Left kidney (tissue), 2 donors: ENCODE measurements around the gene FMC1. TPM values are rescaled to one million over a fixed set of nuclear protein-coding genes. Genes with fewer than 3 reads are reported as not detected.

Experiments
- DNase-seq: peaks from one replicate; pipeline ENCODE4 v3.0.0-alpha.2; 2013
- polyA plus RNA-seq: library from polyadenylated mRNA; unstranded; fragments of 120-200 nt; gene quantifications from one replicate; pipeline ENCODE4 v1.2.1, GENCODE V29; 2013; ENCODE audit not compliant: insufficient read length

The FMC1 gene
- polyA plus RNA-seq, 1 donor = 22.8 TPM

- DNase-seq = no peak
Observed at GRCh38 chr7:139370301-139370942, 29.3 kb downstream of the FMC1 start.

DNA sequence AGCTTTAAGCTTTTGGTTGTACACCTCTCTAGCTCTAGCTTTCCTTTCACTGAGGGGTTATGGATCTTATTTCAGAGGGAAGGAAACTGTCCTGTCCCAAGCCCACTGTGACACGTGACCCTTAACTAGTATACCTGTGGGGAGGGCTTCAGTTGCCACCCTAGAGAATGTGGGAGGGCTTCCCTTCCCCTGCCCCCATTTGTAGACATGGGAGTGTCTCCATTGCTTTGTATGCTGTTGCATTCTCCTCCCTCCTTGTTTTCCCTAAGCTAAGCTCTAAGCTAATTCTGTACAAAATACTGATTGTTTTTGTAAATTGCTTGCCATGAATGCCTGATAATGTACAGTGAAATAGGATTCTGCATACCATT is 29.8 kb downstream of the FMC1 start:
- no peak for DNase-seq

DNA sequence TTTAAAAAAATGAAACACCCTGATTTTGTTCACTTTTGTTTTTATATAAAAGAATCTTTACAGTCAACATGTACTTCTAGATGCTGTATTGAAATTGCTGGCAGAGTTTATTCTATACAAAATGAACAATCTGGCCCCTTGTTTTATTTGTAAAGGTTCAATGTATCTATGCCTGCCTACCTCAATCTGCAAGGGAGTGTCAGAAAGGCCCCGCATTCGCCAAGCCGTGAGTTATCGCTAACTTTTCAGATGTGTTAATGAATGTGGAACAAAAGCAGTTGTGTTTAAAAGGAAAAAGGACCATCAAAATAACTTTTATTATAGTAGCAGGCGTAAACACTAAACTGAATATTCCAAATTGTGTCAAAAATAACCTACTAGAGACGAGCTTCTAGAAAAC is 33.1 kb downstream of the FMC1 start:
- no peak for DNase-seq

DNA sequence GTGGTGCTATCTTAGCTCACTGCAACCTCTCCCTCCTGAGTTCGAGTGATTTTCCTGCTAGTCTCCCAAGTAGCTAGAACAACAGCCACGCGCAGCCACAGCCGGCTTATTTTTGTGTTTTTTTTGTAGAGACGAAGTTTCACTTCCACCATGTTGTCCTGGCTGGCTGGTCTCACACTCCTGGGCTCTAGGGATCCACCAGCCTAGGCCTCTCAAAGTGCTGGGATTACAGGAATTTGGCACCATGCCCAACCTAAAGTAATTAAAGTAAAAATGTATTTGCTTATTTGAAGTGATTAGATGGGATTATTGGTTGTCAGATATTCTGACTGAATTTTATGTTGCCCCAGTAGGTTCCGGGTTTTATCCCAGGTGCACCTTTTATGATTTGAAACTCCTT is 41.3 kb downstream of the FMC1 start:
- DNase-seq = no peak

DNA sequence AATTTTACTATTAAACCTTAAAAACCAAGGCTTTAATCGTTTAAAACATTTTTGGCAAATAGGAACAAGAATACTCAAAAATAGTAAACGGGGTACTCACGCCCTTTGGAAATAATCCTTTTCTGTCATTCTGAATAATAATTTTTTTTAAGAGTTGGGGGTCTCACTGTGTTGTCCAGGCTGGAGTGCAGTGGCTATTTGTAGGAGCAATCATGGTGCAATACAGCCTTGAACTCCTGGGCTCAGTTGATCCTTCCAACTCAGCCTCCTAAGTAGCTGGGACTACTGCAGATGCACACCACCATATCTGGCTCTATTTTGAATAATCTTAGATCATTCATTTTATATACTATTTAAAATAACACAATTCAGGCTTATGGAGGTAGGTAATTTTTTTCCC is 43.5 kb downstream of the FMC1 start:
- no peak for DNase-seq

DNA sequence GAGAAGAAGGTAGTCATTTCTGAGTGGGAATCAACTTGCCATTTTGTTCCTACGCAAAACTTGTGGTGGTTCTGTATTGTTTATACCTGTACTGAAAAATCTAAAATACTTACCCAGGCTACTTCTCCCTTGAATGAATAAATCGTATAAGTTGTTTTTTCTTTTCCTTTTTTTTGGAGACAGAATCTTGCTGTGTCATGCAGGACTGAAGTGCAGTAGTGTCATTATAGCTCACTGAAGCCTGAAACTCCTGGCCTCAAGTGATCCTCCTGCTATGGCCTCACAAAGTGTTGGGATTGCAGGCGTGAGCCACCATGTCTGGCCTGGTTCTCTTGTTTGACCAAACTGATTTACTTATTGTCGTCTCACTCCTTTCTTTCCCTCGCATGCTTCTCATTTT is 46.5 kb downstream of the FMC1 start:
- DNase-seq = no peak

GRCh38 chr7:139389091-139389490 is 48.0 kb downstream of the FMC1 start:
- DNase-seq = no peak

- no peak for DNase-seq
Observed at GRCh38 chr7:139389774-139390173, 48.6 kb downstream of the FMC1 start.

DNA sequence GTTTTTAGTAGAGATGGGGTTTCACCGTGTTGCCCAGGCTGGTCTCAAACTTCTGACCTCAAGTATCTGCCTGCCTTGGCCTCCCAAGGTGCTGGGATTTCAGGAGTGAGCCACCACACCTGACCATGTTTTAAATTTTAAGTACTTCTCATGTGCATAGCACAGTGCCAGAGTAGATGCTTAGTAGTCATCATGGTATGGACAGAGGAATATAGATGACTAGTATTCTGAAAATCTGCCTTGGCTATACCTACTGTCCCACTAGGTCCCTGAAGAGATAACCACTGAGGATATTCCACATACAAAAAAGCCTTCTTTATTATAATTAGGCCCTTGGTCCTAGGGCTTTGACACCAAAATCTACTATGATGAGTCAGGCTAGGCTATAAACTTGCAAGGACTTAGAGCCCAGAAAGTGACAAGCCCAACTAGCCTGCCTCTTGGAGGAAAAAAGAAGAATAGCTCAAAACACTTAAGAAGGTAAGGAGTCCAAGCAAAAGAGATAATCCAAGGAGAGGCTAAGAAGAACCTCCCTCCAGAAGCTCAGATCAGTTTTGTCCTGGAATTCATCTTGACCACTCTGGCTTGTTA is 52.6 kb downstream of the FMC1 start:
- no peak for DNase-seq

DNA sequence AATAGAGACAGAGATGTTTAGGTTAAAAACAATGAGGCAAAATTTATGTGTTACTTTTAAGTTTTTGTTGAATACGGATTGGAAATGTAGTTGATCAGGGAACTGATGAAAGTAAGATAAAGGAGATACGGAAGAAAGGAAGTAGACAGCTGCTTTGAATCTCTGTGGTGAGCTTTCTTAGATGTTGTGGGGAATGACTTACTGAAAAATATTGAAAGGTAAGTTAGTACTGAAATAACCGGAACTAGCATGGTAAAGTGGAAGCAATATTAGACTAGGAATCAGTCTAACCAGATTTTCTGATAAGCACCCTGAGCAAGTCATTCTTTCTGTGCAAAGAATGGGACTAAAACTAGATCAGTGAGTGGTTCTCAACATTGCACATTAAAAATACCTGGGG is 53.4 kb downstream of the FMC1 start:
- DNase-seq = no peak

Other genes starting within 250 kb of the FMC1 start
- 19.2 TPM for gene ZC3HAV1, start 231.6 kb upstream of the FMC1 start, polyA plus RNA-seq
- 27.5 TPM for gene UBN2, start 110.1 kb upstream of the FMC1 start, polyA plus RNA-seq
- 202 TPM for gene LUC7L2, start 18.6 kb downstream of the FMC1 start, polyA plus RNA-seq
- 1.1 TPM for gene KLRG2, start 142.3 kb downstream of the FMC1 start, polyA plus RNA-seq
- 0.68 TPM for gene CLEC2L, start 182.3 kb downstream of the FMC1 start, polyA plus RNA-seq